GM19468 (cell line): ENCODE measurements around the gene EEF2K.
"Not testable (repeated sequence)": the region's sequence is repeated elsewhere in the genome, so short reads cannot be mapped to it uniquely, and the experiment has no call there.

ENCODE experiments used
- ATAC-seq: cut with Tn5 transposase; IDR thresholded peaks from one replicate; pipeline ENCODE4 v1.9.1; 2021; ENCODE audit warnings: mild to moderate bottlenecking, moderate library complexity, moderate number of reproducible peaks; ENCODE audit not compliant: unreplicated experiment; ENCODE audit errors: extremely low read depth

The EEF2K gene

GRCh38 chr16:22284637-22285036, 78.6 kb downstream of the EEF2K start:
- no peak for ATAC-seq

- ATAC-seq: no peak
Measured at GRCh38 chr16:22285080-22285479, 79.0 kb downstream of the EEF2K start.

GRCh38 chr16:22291020-22291419, 84.9 kb downstream of the EEF2K start:
- no peak for ATAC-seq

- no peak for ATAC-seq
Measured at GRCh38 chr16:22291860-22292318, 85.8 kb downstream of the EEF2K start.

- no peak for ATAC-seq
Measured at GRCh38 chr16:22292320-22292719, 86.2 kb downstream of the EEF2K start.

GRCh38 chr16:22293137-22294106, 87.3 kb downstream of the EEF2K start:
- ATAC-seq: no peak

- no peak for ATAC-seq
Measured at GRCh38 chr16:22296225-22297113, 90.4 kb downstream of the EEF2K start.

- peak; percentile 79 for ATAC-seq
Measured at GRCh38 chr16:22297114-22297870, 91.2 kb downstream of the EEF2K start, which contains the start of gene POLR3E. Gene POLR3E (plus strand): TSS chr16:22297409. CDS start chr16:22302969, 5,560 bp downstream.

- ATAC-seq: no peak
Measured at GRCh38 chr16:22297871-22298733, 92.0 kb downstream of the EEF2K start.

- no peak for ATAC-seq
Measured at GRCh38 chr16:22299036-22299435, 93.0 kb downstream of the EEF2K start.

GRCh38 chr16:22300427-22301071, 94.5 kb downstream of the EEF2K start:
- no peak for ATAC-seq

GRCh38 chr16:22301423-22301822, 95.3 kb downstream of the EEF2K start:
- not testable (repeated sequence) for ATAC-seq

GRCh38 chr16:22302776-22303363, 96.8 kb downstream of the EEF2K start:
- ATAC-seq: no peak

GRCh38 chr16:22304411-22304810, 98.3 kb downstream of the EEF2K start:
- ATAC-seq: no peak

- no peak for ATAC-seq
Measured at GRCh38 chr16:22306788-22307187, 100.7 kb downstream of the EEF2K start.

GRCh38 chr16:22307838-22308237, 101.8 kb downstream of the EEF2K start:
- ATAC-seq: no peak

- no peak for ATAC-seq
Measured at GRCh38 chr16:22308824-22309520, 102.9 kb downstream of the EEF2K start.

GRCh38 chr16:22311520-22311919, 105.4 kb downstream of the EEF2K start:
- ATAC-seq: no peak
